ENCODE data around the gene EME1. TPM values are rescaled to one million over a fixed set of nuclear protein-coding genes. Genes with fewer than 3 reads are reported as not detected.

EME1 gene
- total RNA-seq, 1 experiment from 2014 or later, result 9.5 TPM

- DNase-seq, result peak; percentile 92
- H3K9me3 ChIP-seq, result peaks cover 9% of the 10 kb centered on the region
- peak within 1 kb of the TSS; percentile 98 for H3K4me3 ChIP-seq
- H3K36me3 ChIP-seq, result peaks cover 6% of the 10 kb centered on the region
- H3K27me3 ChIP-seq, result no peaks in the 10 kb centered on the region
Measured at GRCh38 chr17:50345432-50346312, 27.4 kb upstream of the EME1 start, which contains the start of gene XYLT2. Gene XYLT2, plus strand, starts transcription at chr17:50346126. Its CDS starts 15 bp downstream, at chr17:50346141.

- peaks cover 5% of the 10 kb centered on the region for H3K9me3 ChIP-seq
- H3K27me3 ChIP-seq, result no peaks in the 10 kb centered on the region
- H3K36me3 ChIP-seq, result peaks cover 6% of the 10 kb centered on the region
- peak overlapping the region; percentile 98 for H3K4me3 ChIP-seq
- DNase-seq, result peak; percentile 61
Measured at GRCh38 chr17:50346313-50347116, 26.5 kb upstream of the EME1 start.

- Histone ChIP-seq H3K36me3 (peaks cover 8% of the 10 kb centered on the region), H3K4me3 (peak overlapping the region; percentile 98), H3K9me3 (no peaks in the 10 kb centered on the region; the same call in 1 of the 2 replicates), H3K27me3 (no peaks in the 10 kb centered on the region)
- DNase-seq, result no peak
Measured at GRCh38 chr17:50347117-50347893, 25.7 kb upstream of the EME1 start.

- DNase-seq, result no peak
- Histone ChIP-seq H3K9me3 (no peaks in the 10 kb centered on the region), H3K36me3 (peaks cover 13% of the 10 kb centered on the region), H3K27me3 (no peaks in the 10 kb centered on the region), H3K4me3 (no peak overlapping the region)
Measured at GRCh38 chr17:50347894-50348291, 25.1 kb upstream of the EME1 start.

GRCh38 chr17:50348522-50349242 lies 24.3 kb upstream of the EME1 start:
- no peak overlapping the region for H3K4me3 ChIP-seq
- H3K36me3 ChIP-seq, result peaks cover 21% of the 10 kb centered on the region
- no peaks in the 10 kb centered on the region for H3K27me3 ChIP-seq
- H3K9me3 ChIP-seq, result no peaks in the 10 kb centered on the region
- DNase-seq, result no peak

- H3K4me3 ChIP-seq, result no peak overlapping the region
- DNase-seq, result no peak
Measured at GRCh38 chr17:50349243-50349600, 23.8 kb upstream of the EME1 start.

GRCh38 chr17:50350733-50351132 lies 22.3 kb upstream of the EME1 start:
- no peak overlapping the region for H3K4me3 ChIP-seq
- no peaks in the 10 kb centered on the region for H3K9me3 ChIP-seq
- no peak for DNase-seq
- no peaks in the 10 kb centered on the region for H3K27me3 ChIP-seq
- H3K36me3 ChIP-seq, result peaks cover 41% of the 10 kb centered on the region

More at GRCh38 chr17:50349243-50349600, 23.8 kb upstream of the EME1 start:
- Histone ChIP-seq H3K9me3 (no peaks in the 10 kb centered on the region), H3K27me3 (no peaks in the 10 kb centered on the region), H3K36me3 (peaks cover 26% of the 10 kb centered on the region)

GRCh38 chr17:50352072-50352692 lies 20.8 kb upstream of the EME1 start:
- peak; percentile 44 for DNase-seq
- peaks cover 50% of the 10 kb centered on the region for H3K36me3 ChIP-seq

GRCh38 chr17:50352693-50353599 lies 20.1 kb upstream of the EME1 start:
- no peaks in the 10 kb centered on the region for H3K27me3 ChIP-seq
- H3K4me3 ChIP-seq, result no peak overlapping the region
- no peak for DNase-seq
- no peaks in the 10 kb centered on the region for H3K9me3 ChIP-seq
- peaks cover 55% of the 10 kb centered on the region for H3K36me3 ChIP-seq

More at GRCh38 chr17:50352072-50352692, 20.8 kb upstream of the EME1 start:
- Histone ChIP-seq H3K4me3 (no peak overlapping the region), H3K9me3 (no peaks in the 10 kb centered on the region), H3K27me3 (no peaks in the 10 kb centered on the region)

- H3K36me3 ChIP-seq, result peaks cover 63% of the 10 kb centered on the region
- no peak for DNase-seq
- H3K9me3 ChIP-seq, result no peaks in the 10 kb centered on the region
- H3K4me3 ChIP-seq, result no peak overlapping the region
- H3K27me3 ChIP-seq, result no peaks in the 10 kb centered on the region
Measured at GRCh38 chr17:50353600-50354195, 19.3 kb upstream of the EME1 start.

- Histone ChIP-seq H3K4me3 (no peak overlapping the region), H3K36me3 (peaks cover 68% of the 10 kb centered on the region)
- DNase-seq, result no peak
Measured at GRCh38 chr17:50354198-50354597, 18.8 kb upstream of the EME1 start.

GRCh38 chr17:50354776-50355175 lies 18.3 kb upstream of the EME1 start:
- H3K36me3 ChIP-seq, result peaks cover 74% of the 10 kb centered on the region
- H3K4me3 ChIP-seq, result no peak overlapping the region
- H3K9me3 ChIP-seq, result no peaks in the 10 kb centered on the region
- DNase-seq, result no peak
- H3K27me3 ChIP-seq, result no peaks in the 10 kb centered on the region

More at GRCh38 chr17:50354198-50354597, 18.8 kb upstream of the EME1 start:
- no peaks in the 10 kb centered on the region for H3K9me3 ChIP-seq
- no peaks in the 10 kb centered on the region for H3K27me3 ChIP-seq

GRCh38 chr17:50355336-50355700 lies 17.7 kb upstream of the EME1 start:
- DNase-seq, result no peak
- peaks cover 77% of the 10 kb centered on the region for H3K36me3 ChIP-seq
- H3K9me3 ChIP-seq, result no peaks in the 10 kb centered on the region
- H3K27me3 ChIP-seq, result no peaks in the 10 kb centered on the region
- no peak overlapping the region for H3K4me3 ChIP-seq

- DNase-seq, result no peak
- H3K9me3 ChIP-seq, result no peaks in the 10 kb centered on the region
- H3K27me3 ChIP-seq, result no peaks in the 10 kb centered on the region
- peaks cover 77% of the 10 kb centered on the region for H3K36me3 ChIP-seq
- H3K4me3 ChIP-seq, result no peak overlapping the region
Measured at GRCh38 chr17:50355701-50356341, 17.2 kb upstream of the EME1 start.
